ENCODE results near the gene GNAS-AS1.

GNAS-AS1 gene

GRCh38 chr20:58896820-58897219 is 46.1 kb upstream of the GNAS-AS1 start:
- H3K27ac ChIP-seq, result no peak overlapping the region; the same call in 1 of the 2 replicates
- DNase-seq, result no peak
- H3K36me3 ChIP-seq, result peaks cover 68% of the 10 kb centered on the region
- no peaks in the 10 kb centered on the region for H3K9me3 ChIP-seq (ENCODE audit: severe bottlenecking)
- H3K4me3 ChIP-seq (ENCODE audit: low read depth, low read length), result no peak overlapping the region
- no peaks in the 10 kb centered on the region for H3K27me3 ChIP-seq (ENCODE audit: insufficient read depth, low read depth, severe bottlenecking)
- TF ChIP-seq, protein P1, sequence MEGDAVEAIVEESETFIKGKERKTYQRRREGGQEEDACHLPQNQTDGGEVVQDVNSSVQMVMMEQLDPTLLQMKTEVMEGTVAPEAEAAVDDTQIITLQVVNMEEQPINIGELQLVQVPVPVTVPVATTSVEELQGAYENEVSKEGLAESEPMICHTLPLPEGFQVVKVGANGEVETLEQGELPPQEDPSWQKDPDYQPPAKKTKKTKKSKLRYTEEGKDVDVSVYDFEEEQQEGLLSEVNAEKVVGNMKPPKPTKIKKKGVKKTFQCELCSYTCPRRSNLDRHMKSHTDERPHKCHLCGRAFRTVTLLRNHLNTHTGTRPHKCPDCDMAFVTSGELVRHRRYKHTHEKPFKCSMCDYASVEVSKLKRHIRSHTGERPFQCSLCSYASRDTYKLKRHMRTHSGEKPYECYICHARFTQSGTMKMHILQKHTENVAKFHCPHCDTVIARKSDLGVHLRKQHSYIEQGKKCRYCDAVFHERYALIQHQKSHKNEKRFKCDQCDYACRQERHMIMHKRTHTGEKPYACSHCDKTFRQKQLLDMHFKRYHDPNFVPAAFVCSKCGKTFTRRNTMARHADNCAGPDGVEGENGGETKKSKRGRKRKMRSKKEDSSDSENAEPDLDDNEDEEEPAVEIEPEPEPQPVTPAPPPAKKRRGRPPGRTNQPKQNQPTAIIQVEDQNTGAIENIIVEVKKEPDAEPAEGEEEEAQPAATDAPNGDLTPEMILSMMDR (IDR thresholded peaks at IDR 0.05; ENCODE audit: low read depth, low read length), result no peak

DNA sequence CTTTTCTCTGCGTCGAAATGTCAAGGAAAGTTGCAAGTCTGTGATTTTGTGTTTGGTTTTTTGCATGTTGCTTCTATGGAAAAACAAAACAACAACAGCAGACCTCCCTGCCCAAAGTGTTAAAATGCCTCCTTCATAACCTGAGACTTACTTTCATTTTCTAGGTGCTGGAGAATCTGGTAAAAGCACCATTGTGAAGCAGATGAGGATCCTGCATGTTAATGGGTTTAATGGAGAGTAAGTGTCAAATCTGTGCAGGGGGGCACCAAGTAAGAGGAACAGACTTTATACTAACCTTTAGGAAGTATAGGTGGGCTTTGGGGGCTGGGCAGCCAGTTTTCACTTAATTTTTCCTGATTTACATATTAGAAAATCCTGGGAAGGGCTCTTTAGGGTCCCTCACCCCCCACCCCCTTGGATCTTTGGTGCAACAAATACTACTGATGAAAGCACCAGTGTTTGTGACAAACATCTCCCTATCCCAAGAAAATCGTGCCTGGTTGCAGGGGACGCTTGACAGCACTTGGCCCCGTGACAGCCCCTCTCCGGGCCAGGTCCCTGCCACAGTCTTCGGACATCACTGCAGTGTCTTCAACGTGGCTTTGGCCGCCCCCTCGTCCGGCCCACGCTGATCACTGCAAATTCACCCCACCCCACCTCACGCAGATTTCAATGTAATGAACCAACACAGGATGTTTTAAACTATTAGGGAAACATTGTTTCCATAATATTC is 44.9 kb upstream of the GNAS-AS1 start:
- TF ChIP-seq, protein P1 (IDR thresholded peaks at IDR 0.05; ENCODE audit: low read depth, low read length), result no peak
- Histone ChIP-seq H3K27ac (peak overlapping the region; percentile 23; the same call in 1 of the 2 replicates), H3K9me3 (ENCODE audit: severe bottlenecking) (no peaks in the 10 kb centered on the region), H3K36me3 (peaks cover 62% of the 10 kb centered on the region), H3K4me3 (ENCODE audit: low read depth, low read length) (no peak overlapping the region), H3K27me3 (ENCODE audit: insufficient read depth, low read depth, severe bottlenecking) (no peaks in the 10 kb centered on the region)
- no peak for DNase-seq

GRCh38 chr20:58894652-58895447 is 44.1 kb upstream of the GNAS-AS1 start:
- peaks cover 54% of the 10 kb centered on the region for H3K36me3 ChIP-seq
- TF ChIP-seq, protein P1 (IDR thresholded peaks at IDR 0.05; ENCODE audit: low read depth, low read length), result no peak
- no peak for DNase-seq
- H3K4me3 ChIP-seq (ENCODE audit: low read depth, low read length), result no peak overlapping the region
- H3K27me3 ChIP-seq (ENCODE audit: insufficient read depth, low read depth, severe bottlenecking), result no peaks in the 10 kb centered on the region
- H3K27ac ChIP-seq, result peak overlapping the region; percentile 7
- no peaks in the 10 kb centered on the region for H3K9me3 ChIP-seq (ENCODE audit: severe bottlenecking)

DNA sequence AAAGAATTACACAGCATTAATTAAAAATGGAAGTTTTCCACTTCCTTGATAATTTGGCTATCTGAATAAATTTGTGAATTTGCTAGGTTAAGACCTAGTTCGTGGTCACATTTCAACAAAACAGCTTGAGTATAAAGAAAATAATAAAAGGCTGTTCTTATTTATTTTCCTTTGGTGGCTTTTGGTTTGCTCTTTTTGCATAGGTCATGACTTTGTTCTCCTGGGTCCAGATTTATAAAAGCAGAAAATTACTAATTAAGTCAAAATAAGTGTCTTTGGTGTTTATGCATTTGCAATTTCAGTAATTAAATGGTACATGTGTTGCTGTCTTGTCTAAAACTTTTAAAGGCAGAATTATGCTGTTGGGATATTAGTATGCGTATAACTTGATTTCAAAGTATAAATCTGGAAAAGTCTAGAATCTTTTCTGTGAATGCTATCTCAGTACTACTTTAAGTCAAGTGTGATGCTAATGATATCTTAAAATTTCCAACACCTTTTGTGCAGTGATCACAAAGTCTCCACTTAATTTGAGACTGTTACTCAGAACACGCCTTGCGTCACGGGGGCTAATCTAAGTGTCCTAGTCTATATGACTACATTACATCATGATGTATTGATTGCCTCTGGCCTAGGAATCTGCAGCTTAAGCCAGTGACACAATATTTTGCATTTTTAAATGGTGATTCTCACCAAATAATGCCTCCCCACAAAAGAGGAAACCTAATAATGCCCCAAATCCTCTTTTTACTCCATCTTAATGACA is 42.8 kb upstream of the GNAS-AS1 start:
- Histone ChIP-seq H3K27me3 (ENCODE audit: insufficient read depth, low read depth, severe bottlenecking) (no peaks in the 10 kb centered on the region), H3K27ac (peak overlapping the region; percentile 99), H3K36me3 (peaks cover 43% of the 10 kb centered on the region), H3K9me3 (ENCODE audit: severe bottlenecking) (no peaks in the 10 kb centered on the region), H3K4me3 (ENCODE audit: low read depth, low read length) (peak overlapping the region; percentile 83)
- DNase-seq, result no peak
- TF ChIP-seq, protein P1 (IDR thresholded peaks at IDR 0.05; ENCODE audit: low read depth, low read length), result no peak

DNA sequence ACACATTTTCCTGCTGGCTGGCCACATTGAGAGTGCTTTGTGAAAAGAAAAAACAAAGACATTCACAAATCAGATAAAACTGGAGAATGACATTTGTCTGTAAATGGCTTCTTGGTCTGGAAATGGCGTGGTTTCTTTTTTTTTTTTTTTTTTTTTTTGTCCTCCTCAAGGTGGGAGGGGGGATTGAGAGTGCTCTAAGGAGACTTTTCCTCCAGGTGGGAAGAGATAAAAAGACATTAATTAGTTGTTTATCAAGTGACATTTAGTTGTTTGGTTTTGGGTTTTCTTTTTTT is 42.2 kb upstream of the GNAS-AS1 start:
- H3K27me3 ChIP-seq (ENCODE audit: insufficient read depth, low read depth, severe bottlenecking), result no peaks in the 10 kb centered on the region
- H3K27ac ChIP-seq, result peak overlapping the region; percentile 99
- DNase-seq, result no peak
- H3K9me3 ChIP-seq (ENCODE audit: severe bottlenecking), result peaks cover 4% of the 10 kb centered on the region
- peak overlapping the region; percentile 83 for H3K4me3 ChIP-seq (ENCODE audit: low read depth, low read length)
- TF ChIP-seq, protein P1 (IDR thresholded peaks at IDR 0.05; ENCODE audit: low read depth, low read length), result no peak
- peaks cover 37% of the 10 kb centered on the region for H3K36me3 ChIP-seq

Data from WERI-Rb-1 (cell line).